Iris pigment epithelial cell (primary cell): ENCODE measurements around the gene NNT.
"Not testable (repeated sequence)": the region's sequence is repeated elsewhere in the genome, so short reads cannot be mapped to it uniquely, and the experiment has no call there.

ENCODE experiments used
- DNase-seq: peaks from one replicate; pipeline ENCODE4 v3.0.0-alpha.2; 2011; ENCODE audit warnings: low read depth

The NNT gene

GRCh38 chr5:43631182-43631910 lies 28.4 kb downstream of the NNT start:
- DNase-seq: peak; percentile 86

- DNase-seq: no peak
Measured at GRCh38 chr5:43634621-43635020, 31.6 kb downstream of the NNT start.

DNA sequence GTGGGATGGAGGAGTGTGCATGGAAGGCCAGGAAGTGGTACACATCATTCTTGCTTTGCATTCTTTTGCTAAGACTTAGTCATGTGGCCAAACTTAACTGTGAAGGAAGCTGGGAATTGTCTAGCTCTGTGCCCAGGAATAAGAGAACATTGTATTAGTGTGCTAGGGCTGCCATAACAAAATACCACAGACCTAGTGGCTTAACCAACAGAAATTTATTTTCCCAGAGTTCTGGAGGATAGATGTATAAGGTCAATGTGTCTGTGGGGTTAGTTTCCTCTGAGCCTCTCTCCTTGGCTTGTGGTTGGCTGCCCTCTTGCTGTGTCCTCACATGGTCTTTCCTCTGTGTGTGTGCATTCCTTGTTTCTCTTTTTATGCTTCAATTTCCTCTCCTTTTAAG lies 32.4 kb downstream of the NNT start:
- no peak for DNase-seq

- no peak for DNase-seq
Measured at GRCh38 chr5:43636076-43636475, 33.1 kb downstream of the NNT start.

GRCh38 chr5:43637416-43637815 lies 34.4 kb downstream of the NNT start:
- DNase-seq: no peak

- no peak for DNase-seq
Measured at GRCh38 chr5:43638107-43638506, 35.1 kb downstream of the NNT start.

DNA sequence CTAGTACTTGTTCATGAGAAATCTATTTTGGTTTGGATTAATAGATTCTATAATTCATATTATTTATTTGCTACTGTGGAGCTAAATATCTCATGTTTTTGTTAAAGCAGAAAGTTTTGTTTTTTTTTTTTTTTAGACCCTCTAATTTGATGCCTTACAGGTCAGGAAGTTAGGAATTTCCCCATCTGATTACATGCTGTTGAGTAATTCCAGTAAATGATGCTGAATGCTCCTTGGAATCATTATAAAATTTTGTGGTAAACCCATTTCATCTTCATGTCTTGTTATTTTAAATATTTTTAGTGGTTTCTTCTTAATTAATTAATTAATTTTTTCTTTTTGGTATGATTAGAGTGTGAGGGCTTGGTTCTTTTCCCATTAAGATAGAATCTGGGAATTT lies 35.6 kb downstream of the NNT start:
- DNase-seq: no peak

GRCh38 chr5:43639566-43639965 lies 36.6 kb downstream of the NNT start:
- DNase-seq: no peak

DNA sequence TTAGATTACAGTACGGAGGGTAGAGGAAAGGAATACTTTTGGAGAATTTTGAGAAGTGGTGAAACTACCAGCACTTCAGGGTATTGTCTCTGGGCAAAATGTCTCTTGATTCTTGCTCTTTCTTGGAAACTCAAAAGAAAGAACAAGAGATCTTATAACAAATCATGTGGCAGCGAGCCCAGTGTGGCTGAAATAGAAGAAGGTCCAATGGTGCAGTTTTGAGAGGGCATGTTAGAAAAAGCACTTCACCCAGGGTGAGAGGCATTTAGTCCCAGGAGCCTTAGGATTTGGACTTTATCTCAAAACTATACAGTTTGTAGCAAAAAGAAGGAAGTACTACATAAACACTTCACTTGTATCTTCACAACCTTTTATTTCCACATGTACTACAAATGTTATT lies 39.4 kb downstream of the NNT start:
- DNase-seq: no peak

DNA sequence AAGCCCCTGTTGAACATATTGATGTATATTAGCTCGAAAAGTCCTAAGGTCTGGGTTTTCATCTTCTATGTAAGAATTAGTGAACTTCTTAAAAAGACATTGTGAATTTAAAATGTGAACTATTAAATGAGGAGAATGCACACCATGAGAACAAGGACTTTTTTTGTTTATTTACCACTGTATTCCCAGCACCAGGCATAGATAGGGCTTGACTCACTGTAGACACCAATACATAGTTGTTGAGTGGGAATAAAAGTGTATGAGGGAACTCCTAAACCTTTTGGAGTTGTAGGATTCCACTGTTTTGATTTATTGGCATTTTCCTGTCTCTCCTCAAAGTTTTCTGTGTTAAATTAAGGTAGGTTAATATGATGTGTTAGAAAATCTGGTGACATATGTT lies 40.3 kb downstream of the NNT start:
- peak; percentile 56 for DNase-seq

- no peak for DNase-seq
Measured at GRCh38 chr5:43643750-43644149, 40.8 kb downstream of the NNT start.

DNA sequence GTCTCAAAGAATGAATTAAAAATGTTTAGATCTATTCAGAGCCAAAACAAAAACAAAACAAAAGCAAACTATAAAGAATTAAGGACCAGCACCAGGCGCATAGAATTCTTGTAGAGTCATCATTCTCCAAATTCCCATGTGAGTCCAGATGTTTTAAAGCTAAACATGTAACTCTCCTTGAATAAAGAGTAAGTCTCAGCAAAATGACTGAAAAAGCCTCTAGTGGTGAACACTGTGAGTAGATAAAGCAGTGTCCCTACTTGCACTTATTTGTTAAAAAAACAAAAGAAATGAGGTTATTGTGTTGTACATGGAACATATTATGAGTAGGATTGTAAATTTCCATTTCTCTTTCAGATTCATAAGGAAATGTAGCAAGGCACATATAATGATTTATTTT lies 44.0 kb downstream of the NNT start:
- DNase-seq: no peak

DNA sequence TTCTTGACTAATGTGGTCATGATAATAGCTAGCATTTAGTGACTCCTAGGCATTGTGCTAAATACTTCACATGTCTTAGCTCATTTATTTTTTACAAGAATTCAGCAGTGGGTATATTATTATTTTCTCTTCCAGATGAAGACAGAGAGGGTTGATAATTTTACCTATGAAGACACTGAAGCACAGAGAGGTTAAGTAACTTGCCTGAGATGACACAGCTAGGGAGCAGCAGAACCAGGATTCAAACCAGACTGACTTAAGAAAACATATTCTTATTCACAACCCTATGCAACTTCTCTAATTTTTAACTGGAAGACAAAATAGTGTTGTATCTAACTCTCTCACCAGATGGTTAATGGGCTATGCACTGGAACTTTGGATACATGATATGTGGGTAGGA lies 44.8 kb downstream of the NNT start:
- no peak for DNase-seq

DNA sequence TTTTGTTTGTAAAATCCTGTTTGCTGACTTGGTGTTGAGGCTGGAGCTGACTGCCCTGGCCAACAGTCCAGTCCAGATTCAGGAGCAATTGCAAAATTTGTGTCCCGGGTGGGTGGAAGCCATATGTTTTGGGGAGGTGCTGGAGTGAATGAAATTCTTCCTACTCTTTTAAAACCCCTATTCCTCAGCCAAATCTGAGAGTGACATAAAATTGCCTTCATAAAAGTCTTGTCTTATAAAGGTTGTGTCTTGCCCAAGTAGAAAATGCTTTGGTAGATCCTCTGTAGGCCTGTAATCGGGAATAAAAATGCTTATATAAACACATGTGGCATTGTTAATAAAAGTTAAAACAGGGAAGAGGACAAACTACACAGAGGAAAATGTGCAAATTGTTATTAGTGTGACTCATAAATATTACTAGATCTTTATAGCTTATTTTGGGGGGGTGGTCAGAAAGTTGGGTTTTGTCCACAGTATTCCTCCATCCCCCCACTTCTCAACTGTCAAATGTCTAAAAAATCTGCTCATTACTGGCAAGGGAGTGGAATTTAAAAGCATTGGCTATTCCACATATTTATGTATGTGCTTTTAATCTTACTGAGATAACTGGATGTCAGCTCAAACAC lies 45.6 kb downstream of the NNT start:
- no peak for DNase-seq

DNA sequence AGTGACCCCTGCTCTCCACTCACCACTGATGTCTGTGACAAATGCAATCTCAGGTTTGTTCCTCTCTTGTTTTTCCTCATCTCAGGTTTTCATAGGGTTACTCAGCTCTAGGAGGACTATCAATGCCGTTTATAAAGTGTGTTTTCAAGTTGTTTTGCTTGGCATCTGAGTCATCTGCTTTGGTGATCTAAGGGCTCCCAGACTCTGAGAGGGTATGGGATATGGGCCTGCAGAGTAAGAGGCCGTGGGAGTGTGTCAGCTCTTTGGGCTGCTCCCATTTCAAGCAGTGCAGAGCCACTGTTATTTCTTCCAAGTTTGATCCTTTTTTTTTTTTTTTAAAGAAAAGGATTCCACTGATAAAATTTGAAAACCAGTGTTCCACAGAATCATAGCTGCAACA lies 46.3 kb downstream of the NNT start:
- peak; percentile 80 for DNase-seq

GRCh38 chr5:43652537-43653302 lies 49.7 kb downstream of the NNT start:
- no peak for DNase-seq

DNA sequence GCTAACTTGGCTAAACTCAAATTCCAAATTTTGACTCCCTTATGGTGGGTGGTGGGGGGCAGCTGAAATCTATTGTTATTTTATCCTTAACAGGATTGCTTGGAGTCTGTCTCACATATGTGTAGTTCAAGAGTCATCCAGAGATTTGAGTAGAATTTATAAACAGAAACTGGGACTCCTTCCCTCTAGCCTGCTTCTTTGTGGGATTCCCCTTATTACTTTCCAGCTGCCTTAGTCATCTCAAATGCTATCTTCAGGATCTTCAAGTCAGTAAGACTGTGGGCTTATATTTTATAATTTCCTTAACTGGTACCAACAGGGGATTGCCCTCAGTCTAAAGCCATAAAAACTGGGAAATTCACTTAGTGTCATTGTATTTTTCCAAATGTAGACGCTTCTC lies 55.5 kb downstream of the NNT start:
- peak; percentile 91 for DNase-seq

GRCh38 chr5:43659075-43659474 lies 56.1 kb downstream of the NNT start:
- no peak for DNase-seq

DNA sequence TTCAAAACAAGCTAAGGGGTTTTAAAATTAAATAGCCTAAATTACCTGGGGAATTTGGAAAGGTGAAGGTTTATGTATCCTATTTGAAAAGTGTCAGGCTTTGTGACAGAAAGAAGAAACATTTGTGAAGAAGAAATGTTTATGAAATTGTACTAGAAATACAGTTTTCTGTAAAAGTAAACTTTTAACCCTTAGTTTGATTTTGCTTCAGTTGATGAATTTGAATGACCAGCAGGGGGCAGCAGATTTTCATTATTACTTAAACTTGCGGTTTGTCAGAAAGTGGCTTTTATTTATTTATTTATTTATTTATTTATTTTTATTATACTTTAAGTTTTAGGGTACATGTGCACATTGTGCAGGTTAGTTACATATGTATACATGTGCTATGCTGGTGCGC lies 58.1 kb downstream of the NNT start:
- peak; percentile 51 for DNase-seq

- peak; percentile 11 for DNase-seq
Measured at GRCh38 chr5:43663916-43664315, 60.9 kb downstream of the NNT start.

GRCh38 chr5:43664501-43665040 lies 61.6 kb downstream of the NNT start:
- DNase-seq: peak; percentile 15

DNA sequence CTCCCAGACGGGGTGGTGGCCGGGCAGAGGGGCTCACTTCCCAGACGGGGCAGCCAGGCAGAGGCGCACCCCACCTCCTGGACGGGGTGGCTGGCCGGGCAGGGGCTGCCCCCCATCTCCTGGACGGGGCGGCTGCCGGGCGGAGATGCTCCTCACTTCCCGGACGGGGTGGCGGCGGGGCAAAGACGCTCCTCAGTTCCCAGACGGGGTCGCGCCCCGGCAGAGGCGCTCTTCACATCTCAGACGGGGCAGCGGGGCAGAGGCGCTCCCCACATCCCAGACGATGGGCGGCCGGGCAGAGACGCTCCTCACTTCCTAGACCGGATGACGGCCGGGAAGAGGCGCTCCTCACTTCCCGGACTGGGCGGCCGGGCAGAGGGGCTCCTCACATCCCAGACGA lies 62.8 kb downstream of the NNT start:
- not testable (repeated sequence) for DNase-seq

- not testable (repeated sequence) for DNase-seq
Measured at GRCh38 chr5:43666728-43667127, 63.7 kb downstream of the NNT start.
